Tibial nerve (tissue), 3 donors: ENCODE data around the gene SVIL.

Source experiments
- CTCF ChIP-seq, 5 experiments: fragments of 200-600 bp in 3 of 5; fragments of 450-650 bp in 2 of 5; sonication (generic) in 3 of 5; IDR thresholded peaks; one replicate each; pipeline ENCODE4 v1.5.1; 2016 to 2019; ENCODE audit warnings: antibody characterized with exemption in 5 of 5, mild to moderate bottlenecking in 3 of 5, moderate library complexity in 2 of 5
- POLR2A ChIP-seq, 2 donors: fragments of 450-650 bp; IDR thresholded peaks; one replicate each; pipeline ENCODE4 v1.6.1; 2017; ENCODE audit warnings: antibody characterized with exemption in 2 of 2, mild to moderate bottlenecking in 2 of 2, moderate library complexity in 2 of 2

- TF ChIP-seq CTCF (IDR thresholded peaks at IDR 0.05) (no peak), POLR2A (IDR thresholded peaks at IDR 0.05) (no peak)
These were observed 22.1 kb downstream of the SVIL start for GRCh38 chr10:29612657-29613056.
